ENCODE measurements around the gene LRTM2.

DNA sequence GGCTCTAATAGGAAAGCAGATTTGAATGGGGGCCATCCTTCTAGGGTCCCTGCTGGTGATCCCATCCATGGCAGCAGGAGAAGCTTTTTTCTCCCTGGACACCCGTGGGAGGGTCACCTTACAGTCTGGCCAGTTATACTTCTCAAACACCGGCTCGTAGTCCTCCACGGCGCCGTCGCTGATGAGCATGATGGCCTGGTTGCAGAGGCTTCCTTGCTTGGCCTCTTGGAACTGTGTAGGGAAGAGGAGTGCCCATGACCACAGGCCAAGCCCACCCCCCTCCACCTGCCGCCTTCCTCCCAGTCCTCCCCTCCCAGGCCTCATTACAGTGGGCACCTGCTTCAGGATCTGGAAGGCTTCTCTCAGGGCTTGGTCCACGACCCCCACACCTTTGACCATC, 64.3 kb downstream of the LRTM2 start:
- TF ChIP-seq, protein P1, sequence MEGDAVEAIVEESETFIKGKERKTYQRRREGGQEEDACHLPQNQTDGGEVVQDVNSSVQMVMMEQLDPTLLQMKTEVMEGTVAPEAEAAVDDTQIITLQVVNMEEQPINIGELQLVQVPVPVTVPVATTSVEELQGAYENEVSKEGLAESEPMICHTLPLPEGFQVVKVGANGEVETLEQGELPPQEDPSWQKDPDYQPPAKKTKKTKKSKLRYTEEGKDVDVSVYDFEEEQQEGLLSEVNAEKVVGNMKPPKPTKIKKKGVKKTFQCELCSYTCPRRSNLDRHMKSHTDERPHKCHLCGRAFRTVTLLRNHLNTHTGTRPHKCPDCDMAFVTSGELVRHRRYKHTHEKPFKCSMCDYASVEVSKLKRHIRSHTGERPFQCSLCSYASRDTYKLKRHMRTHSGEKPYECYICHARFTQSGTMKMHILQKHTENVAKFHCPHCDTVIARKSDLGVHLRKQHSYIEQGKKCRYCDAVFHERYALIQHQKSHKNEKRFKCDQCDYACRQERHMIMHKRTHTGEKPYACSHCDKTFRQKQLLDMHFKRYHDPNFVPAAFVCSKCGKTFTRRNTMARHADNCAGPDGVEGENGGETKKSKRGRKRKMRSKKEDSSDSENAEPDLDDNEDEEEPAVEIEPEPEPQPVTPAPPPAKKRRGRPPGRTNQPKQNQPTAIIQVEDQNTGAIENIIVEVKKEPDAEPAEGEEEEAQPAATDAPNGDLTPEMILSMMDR (IDR thresholded peaks at IDR 0.05), result no peak
- TF ChIP-seq POLR2A (IDR thresholded peaks at IDR 0.05) (no peak), POLR2AphosphoS5 (IDR thresholded peaks at IDR 0.05) (no peak)
